ENCODE data around the gene DOCK1.

GRCh38 chr10:127463548-127463947 lies 558.3 kb downstream of the DOCK1 start:
- no peak for TF ChIP-seq CTCF (IDR thresholded peaks at IDR 0.05)
- no peak for TF ChIP-seq POLR2A (IDR thresholded peaks at IDR 0.05)

Data from breast epithelium (tissue), 3 donors.